CD4-positive, alpha-beta T cell treated with Interleukin-4 for 4 hours (primary cell): ENCODE measurements around the gene EDNRA.
"Not testable (repeated sequence)": the region's sequence is repeated elsewhere in the genome, so short reads cannot be mapped to it uniquely, and the experiment has no call there.

ENCODE experiments used
- DNase-seq: peaks from one replicate; pipeline ENCODE4 v3.0.0-alpha.2; 2020

EDNRA gene

GRCh38 chr4:147480891-147481576 is at the start of gene EDNRA:
Gene EDNRA (plus strand): TSS chr4:147481097. CDS start chr4:147485682, 4,585 bp downstream.
- no peak for DNase-seq

- DNase-seq, result not testable (repeated sequence)
These were observed 46.5 kb upstream of the EDNRA start for GRCh38 chr4:147434370-147434769.

GRCh38 chr4:147440442-147440841 is 40.5 kb upstream of the EDNRA start:
- no peak for DNase-seq

GRCh38 chr4:147447786-147448185 is 33.1 kb upstream of the EDNRA start:
- no peak for DNase-seq

- DNase-seq, result no peak
These were observed 27.2 kb upstream of the EDNRA start for GRCh38 chr4:147453561-147454141.

GRCh38 chr4:147456706-147457105 is 24.2 kb upstream of the EDNRA start:
- no peak for DNase-seq

GRCh38 chr4:147461161-147461560 is 19.7 kb upstream of the EDNRA start:
- no peak for DNase-seq

- no peak for DNase-seq
These were observed 17.8 kb upstream of the EDNRA start for GRCh38 chr4:147463065-147463464.

- no peak for DNase-seq
These were observed 15.4 kb upstream of the EDNRA start for GRCh38 chr4:147465461-147465860.

- no peak for DNase-seq
These were observed 3.5 kb upstream of the EDNRA start for GRCh38 chr4:147477439-147477838.

- DNase-seq, result no peak
These were observed 1.5 kb upstream of the EDNRA start for GRCh38 chr4:147479376-147479775.

GRCh38 chr4:147479786-147480185 is 1.1 kb upstream of the EDNRA start:
- DNase-seq, result no peak

- no peak for DNase-seq
These were observed 401 bp upstream of the EDNRA start for GRCh38 chr4:147480502-147480890.

- no peak for DNase-seq
These were observed 746 bp downstream of the EDNRA start for GRCh38 chr4:147481577-147482109.

GRCh38 chr4:147482281-147482680 is 1.4 kb downstream of the EDNRA start:
- no peak for DNase-seq

- DNase-seq, result no peak
These were observed 4.3 kb downstream of the EDNRA start for GRCh38 chr4:147485167-147485566.

GRCh38 chr4:147487616-147488015 is 6.7 kb downstream of the EDNRA start:
- no peak for DNase-seq

- no peak for DNase-seq
These were observed 7.7 kb downstream of the EDNRA start for GRCh38 chr4:147488556-147488955.

GRCh38 chr4:147491086-147491485 is 10.2 kb downstream of the EDNRA start:
- no peak for DNase-seq

- no peak for DNase-seq
These were observed 11.4 kb downstream of the EDNRA start for GRCh38 chr4:147492306-147492705.

- DNase-seq, result no peak
These were observed 11.9 kb downstream of the EDNRA start for GRCh38 chr4:147492761-147493160.

- DNase-seq, result no peak
These were observed 12.4 kb downstream of the EDNRA start for GRCh38 chr4:147493307-147493706.

GRCh38 chr4:147494301-147494700 is 13.4 kb downstream of the EDNRA start:
- no peak for DNase-seq

GRCh38 chr4:147496500-147496899 is 15.6 kb downstream of the EDNRA start:
- DNase-seq, result no peak
